Measurements from ENCODE around the gene AP2A1.

AP2A1 gene

GRCh38 chr19:49763230-49763629 is 3.6 kb upstream of the AP2A1 start, which contains the start of gene TSKS:
Gene TSKS, minus strand, starts transcription at chr19:49763306. Its CDS starts 59 bp downstream, at chr19:49763247.
- in situ Hi-C loops (cut with MboI; ENCODE audit: low pct_unique_long_range_greater_than_20kb, low sequenced_read_pairs), result no loop called here
- DNase-seq, result no peak

- DNase-seq, result no peak
- in situ Hi-C loops (cut with MboI; ENCODE audit: low pct_unique_long_range_greater_than_20kb, low sequenced_read_pairs), result no loop called here
Observed at GRCh38 chr19:49764341-49764740, 2.5 kb upstream of the AP2A1 start.

- in situ Hi-C loops (cut with MboI; ENCODE audit: low pct_unique_long_range_greater_than_20kb, low sequenced_read_pairs), result no loop called here
- peak; percentile 100 for DNase-seq
Observed at GRCh38 chr19:49766007-49766929, 533 bp upstream of the AP2A1 start.

DNA sequence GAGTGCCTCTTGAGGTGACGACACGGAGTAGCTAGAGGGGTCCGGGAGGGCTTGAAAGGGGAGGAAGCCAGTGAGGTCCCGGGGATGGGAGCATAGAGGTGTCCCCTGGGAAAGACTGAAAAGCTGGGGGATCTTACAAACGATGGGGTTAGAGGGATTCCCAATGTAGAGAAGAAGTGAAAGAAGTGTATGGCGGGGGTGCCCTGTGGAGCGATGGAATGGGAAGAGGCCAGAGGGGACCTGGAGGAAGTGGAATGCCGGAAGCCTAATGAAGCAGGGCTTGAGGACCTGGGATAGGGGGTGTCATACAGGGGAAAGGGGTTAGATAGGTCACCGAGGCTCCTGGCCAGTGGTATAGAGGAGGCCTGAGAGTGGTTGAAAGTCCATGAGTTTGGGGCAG is 580 bp downstream of the AP2A1 start:
- DNase-seq, result peak; percentile 6

DNA sequence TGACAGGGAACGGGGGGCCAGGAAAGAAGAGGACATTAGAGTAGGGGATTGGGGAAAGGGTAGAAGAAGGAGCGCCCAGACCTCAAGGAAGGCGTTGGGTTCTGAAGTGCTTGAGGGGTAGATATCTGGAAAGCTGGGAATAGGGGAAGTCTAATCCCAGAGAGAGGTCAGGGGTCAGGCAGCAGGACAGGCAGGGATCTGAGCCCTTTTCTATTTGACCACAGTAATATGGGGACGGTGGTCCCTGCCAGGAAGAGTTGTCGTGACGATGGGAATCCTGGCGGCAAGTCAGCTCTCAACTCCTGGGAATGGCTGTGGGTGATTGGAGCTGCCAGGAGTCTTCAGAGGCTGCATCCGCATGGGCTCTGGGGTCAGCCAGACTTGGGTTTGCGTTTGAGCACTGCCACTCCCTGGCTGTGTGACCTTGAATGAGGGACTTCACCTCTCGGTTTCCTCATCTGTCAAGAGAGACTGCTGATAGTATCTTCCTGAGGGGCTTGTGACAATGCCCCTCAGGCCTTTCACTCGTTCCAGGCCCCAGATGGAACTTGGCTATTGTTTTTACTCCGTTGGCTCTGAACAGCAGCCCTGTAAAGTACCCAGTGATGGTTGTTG is 1.3 kb downstream of the AP2A1 start:
- in situ Hi-C loops (cut with MboI; ENCODE audit: low pct_unique_long_range_greater_than_20kb, low sequenced_read_pairs), result no loop called here
- DNase-seq, result no peak

More for the DNA sequence above, 580 bp downstream of the AP2A1 start:
- in situ Hi-C loops (cut with MboI; ENCODE audit: low pct_unique_long_range_greater_than_20kb, low sequenced_read_pairs), result no loop called here

DNA sequence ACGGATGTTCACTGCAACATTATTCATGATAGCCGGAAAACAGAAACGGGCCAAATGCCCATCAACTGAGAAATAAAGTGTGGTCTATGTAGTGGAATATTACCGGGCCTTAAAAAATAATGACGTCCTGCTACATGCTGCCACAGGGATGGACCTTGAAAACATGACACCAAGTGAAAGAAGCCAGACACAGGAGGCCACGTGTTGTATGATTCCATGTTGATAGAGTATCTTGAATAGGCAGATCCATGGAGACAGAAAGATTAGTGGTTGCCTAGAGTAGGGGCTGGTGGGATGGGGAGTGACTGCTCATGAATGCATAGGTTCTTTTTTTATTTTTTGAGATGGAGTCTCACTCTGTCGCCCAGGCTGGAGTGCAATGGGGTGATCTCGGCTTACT is 3.7 kb downstream of the AP2A1 start:
- DNase-seq, result no peak
- in situ Hi-C loops (cut with MboI; ENCODE audit: low pct_unique_long_range_greater_than_20kb, low sequenced_read_pairs), result no loop called here

DNA sequence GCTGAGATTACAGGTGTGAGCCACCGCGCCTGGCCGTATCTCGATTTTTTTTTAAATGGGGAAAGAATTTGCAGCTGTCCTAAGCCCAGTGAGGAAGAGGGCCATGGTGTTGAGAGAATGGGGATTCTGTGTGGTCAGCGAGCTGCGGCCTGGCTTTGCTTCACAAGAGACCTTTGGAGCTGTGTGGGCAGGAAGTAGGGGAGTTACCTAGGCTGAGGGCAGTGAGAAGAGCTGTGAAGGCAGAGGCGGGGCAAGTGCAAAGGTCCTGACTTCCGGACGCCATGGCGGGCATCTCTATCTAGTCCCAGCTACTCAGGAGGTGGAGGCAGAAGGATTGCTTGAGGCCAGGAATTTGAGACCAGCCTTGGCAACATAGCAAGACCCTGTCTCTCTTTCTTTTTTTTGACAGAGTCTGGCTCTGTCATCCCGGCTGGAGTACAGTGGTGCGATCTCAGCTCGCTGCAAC is 4.9 kb downstream of the AP2A1 start:
- DNase-seq, result no peak
- in situ Hi-C loops (cut with MboI; ENCODE audit: low pct_unique_long_range_greater_than_20kb, low sequenced_read_pairs), result no loop called here

DNA sequence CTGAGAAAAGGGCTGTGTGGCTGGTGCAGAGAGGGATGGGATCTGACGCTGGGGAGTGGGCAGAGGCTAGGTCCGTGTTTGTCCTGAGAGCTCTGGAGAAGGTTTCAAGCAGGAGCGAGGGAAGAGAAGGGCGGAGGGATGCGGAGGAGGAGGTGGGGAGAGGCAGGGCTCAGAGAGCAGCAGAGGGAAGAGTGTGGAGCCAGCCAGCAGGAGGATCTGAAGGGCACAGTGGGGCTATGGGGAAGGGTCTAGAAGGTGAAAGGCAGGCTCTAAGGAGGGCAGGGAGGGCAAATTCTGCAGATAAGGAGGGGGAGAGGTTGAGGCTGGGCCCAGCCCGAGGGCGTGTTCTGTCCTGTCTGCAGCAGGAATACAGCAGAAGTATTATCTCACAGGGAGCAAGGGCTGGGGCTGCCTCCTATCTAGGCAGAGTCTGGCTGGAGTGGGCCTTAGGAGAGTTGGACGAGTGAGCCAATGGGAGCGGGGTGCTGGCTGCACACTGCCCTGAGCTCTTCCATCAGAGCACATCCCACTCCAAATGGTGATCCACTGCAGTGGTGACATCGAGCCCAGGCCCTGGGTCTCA is 6.1 kb downstream of the AP2A1 start:
- no peak for DNase-seq
- in situ Hi-C loops (cut with MboI; ENCODE audit: low pct_unique_long_range_greater_than_20kb, low sequenced_read_pairs), result no loop called here

- in situ Hi-C loops (cut with MboI; ENCODE audit: low pct_unique_long_range_greater_than_20kb, low sequenced_read_pairs), result no loop called here
- no peak for DNase-seq
Observed at GRCh38 chr19:49773663-49774350, 7.0 kb downstream of the AP2A1 start.

DNA sequence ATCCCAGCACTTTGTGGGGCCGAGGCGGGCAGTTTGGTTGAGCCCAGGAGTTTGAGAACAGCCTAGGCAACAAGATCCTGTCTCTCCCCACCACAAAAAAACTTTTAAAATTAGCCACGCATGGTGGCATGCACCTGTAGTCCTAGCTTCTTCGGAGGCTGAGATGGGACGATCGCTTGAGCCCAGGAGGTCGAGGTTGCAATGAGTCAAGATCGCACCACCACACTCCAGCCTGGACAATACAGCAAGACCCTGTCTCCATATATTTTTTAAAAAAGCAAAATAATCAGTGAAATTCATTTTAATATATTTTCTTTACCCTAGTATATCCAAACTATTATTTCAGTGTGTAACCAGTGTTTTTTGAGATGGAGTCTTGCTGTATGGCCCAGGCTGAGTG is 8.2 kb downstream of the AP2A1 start:
- no peak for DNase-seq
- in situ Hi-C loops (cut with MboI; ENCODE audit: low pct_unique_long_range_greater_than_20kb, low sequenced_read_pairs), result no loop called here

GRCh38 chr19:49775742-49776370 is 9.1 kb downstream of the AP2A1 start:
- in situ Hi-C loops (cut with MboI; ENCODE audit: low pct_unique_long_range_greater_than_20kb, low sequenced_read_pairs), result no loop called here
- DNase-seq, result no peak

- DNase-seq, result no peak
Observed at GRCh38 chr19:49776371-49776764, 9.6 kb downstream of the AP2A1 start.

DNA sequence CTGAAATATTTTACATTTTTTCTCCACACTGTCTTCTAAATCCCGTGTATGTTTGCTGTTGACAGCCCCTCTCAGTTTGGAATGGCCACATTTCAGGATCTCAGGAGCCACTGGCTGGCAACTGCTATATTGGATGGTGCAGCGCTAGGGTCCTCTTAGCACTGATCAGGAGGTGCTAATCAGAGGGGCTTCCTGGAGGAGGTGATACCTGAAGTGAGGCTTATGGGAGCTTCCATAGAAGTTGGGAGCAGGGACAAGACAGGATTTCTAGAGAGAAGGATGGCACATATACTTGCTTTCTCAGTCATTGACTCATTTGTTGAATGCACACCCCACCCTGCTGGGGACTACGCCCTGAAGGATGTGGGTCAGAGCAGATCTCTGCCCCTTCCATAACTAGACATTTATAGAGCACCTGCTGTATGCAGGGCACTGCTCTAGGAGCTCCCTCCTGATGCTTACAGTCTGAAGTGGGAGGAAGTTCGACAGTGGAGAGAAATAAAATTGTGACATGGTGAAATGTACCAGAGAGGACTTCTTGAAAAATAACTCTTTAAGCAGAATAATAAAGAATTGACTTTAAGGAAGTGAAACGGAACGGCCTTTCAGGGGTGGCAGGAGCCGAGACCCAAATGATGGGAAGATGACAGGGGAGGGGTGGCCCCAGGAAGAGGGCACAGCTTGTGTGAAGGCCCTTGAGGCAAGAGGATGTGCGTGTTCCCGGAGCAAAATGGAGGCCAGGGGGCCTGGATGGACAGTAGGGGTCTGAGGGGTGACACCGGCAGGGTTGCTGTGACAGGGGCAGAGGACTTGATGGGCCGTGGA is 13.1 kb downstream of the AP2A1 start:
- DNase-seq, result no peak
- in situ Hi-C loops (cut with MboI; ENCODE audit: low pct_unique_long_range_greater_than_20kb, low sequenced_read_pairs), result no loop called here

More at GRCh38 chr19:49776371-49776764, 9.6 kb downstream of the AP2A1 start:
- in situ Hi-C loops (cut with MboI; ENCODE audit: low pct_unique_long_range_greater_than_20kb, low sequenced_read_pairs), result no loop called here

DNA sequence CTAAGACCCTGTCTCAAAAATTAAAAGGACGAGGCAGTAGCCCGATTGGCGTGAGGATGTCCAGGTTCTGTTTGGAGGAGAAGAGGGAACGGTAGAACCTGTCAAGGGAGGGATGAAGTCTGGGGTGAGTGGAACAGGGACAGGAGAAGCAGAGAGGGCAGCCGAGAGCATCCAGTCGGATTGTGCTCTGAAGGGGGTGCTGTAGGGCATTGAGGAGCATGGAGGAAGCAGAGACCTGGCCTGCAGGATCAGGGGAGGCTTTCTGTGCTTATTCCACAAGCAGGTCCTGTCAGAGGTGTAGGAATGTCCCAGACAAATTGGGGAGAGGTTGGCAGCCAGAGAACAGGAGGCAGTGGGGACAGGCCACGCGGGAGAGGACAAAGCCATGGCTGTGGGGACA is 14.1 kb downstream of the AP2A1 start:
- no peak for DNase-seq

DNA sequence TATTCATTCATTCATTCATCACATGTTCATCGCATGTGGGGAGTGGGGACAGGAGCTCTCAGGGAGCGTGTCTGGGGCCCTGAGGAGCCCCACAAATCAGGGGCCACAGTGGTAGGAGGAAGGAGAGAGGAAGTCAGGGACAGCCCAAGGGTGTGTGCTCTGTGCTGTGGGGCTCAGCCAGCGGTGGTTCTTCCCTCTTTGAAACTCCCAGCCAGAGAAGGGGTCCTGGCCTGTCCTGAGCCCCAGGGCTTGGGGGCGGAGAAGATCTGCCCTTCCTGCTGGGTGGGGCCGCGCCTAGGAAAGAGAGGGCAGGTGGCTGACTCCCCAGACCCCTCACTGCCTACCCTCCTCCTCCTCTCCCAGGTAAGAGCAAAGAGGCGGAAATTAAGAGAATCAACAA is 14.6 kb downstream of the AP2A1 start:
- no peak for DNase-seq
- in situ Hi-C loops (cut with MboI; ENCODE audit: low pct_unique_long_range_greater_than_20kb, low sequenced_read_pairs), result no loop called here

More for the DNA sequence above, 14.1 kb downstream of the AP2A1 start:
- in situ Hi-C loops (cut with MboI; ENCODE audit: low pct_unique_long_range_greater_than_20kb, low sequenced_read_pairs), result no loop called here

DNA sequence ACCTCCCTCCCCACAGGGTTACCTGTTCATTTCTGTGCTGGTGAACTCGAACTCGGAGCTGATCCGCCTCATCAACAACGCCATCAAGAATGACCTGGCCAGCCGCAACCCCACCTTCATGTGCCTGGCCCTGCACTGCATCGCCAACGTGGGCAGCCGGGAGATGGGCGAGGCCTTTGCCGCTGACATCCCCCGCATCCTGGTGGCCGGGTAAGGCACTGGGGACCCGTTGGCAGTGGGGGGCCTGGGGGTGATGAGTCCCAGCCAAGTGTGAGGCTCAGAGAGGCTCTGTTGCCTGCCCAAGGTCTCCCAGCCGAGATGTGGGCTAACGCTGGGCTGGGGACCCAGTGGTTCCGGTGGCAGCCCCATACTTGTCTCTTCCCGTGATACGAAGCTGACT is 15.7 kb downstream of the AP2A1 start:
- in situ Hi-C loops (cut with MboI; ENCODE audit: low pct_unique_long_range_greater_than_20kb, low sequenced_read_pairs), result no loop called here
- no peak for DNase-seq

DNA sequence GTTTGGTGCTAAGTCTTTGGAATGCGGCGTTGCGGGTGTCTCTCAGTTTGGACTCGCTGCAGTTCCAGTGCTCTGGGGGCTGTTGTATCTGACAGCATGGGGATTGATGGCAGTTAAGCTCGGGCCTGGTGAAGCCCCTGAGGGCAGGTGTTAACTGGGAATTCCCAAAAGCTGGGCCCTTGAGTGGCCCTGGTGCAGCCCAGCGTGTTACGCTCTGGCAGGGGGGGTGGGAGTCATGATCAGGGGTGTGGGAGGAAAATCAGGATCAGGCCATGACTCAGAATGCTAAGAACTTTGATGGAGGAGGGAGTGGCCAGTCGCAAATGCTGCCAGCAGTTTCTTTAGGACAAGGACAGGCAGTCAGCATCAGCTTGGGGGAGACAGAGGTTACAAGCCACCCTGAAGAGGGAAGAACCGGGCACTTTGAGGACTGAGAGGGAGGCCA is 19.6 kb downstream of the AP2A1 start:
- in situ Hi-C loops (cut with MboI; ENCODE audit: low pct_unique_long_range_greater_than_20kb, low sequenced_read_pairs), result no loop called here
- no peak for DNase-seq

DNA sequence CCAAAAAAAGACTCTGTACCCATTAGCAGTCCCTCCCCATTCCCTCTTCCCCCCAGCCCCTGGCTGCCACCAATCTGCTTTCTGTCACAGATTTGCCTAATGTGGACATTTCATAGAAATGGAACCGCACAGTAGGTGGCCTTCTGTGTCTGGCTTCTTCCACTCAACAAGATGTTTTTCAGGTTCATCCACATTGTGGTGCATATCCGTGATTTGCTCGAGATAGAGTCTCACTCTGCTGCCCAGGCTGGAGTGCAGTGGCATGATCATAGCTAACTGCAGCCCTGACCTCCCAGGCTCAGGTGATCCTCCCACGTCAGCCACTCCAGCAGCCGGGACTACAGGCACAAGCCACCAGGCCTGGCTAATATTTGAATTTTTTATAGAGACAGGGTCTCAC is 20.9 kb downstream of the AP2A1 start:
- in situ Hi-C loops (cut with MboI; ENCODE audit: low pct_unique_long_range_greater_than_20kb, low sequenced_read_pairs), result no loop called here
- no peak for DNase-seq
